Activated CD4-positive, CD25-positive, alpha-beta regulatory T cell (primary cell): ENCODE measurements around the gene SIPA1L3.
"Not testable (repeated sequence)": the region's sequence is repeated elsewhere in the genome, so short reads cannot be mapped to it uniquely, and the experiment has no call there.

Experiments
- DNase-seq, 4 experiments: peaks; one replicate each; lab custom pipeline; 2025; lab: John Stamatoyannopoulos, UW

Gene SIPA1L3

DNA sequence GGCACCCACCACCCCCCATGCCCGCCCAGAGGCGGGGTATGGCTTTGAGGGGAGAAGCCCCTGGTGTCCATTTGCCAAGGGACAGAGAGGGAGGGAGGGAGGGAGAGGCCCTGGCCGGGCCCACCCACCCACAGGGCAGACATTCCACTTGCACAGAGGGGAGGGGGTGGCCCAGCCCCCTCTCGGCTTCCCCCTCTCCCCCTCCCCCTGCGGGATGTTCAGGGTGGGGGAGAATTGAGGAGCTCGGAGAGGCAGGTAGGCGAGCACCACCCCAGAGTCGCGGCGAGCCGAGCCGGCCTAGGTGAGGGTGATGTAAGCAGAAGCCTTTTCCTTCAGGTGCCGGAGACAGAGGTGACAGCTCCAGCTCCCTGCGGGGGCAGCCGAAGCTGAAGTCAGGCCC is 304.8 kb downstream of the SIPA1L3 start:
- DNase-seq, result no peak

DNA sequence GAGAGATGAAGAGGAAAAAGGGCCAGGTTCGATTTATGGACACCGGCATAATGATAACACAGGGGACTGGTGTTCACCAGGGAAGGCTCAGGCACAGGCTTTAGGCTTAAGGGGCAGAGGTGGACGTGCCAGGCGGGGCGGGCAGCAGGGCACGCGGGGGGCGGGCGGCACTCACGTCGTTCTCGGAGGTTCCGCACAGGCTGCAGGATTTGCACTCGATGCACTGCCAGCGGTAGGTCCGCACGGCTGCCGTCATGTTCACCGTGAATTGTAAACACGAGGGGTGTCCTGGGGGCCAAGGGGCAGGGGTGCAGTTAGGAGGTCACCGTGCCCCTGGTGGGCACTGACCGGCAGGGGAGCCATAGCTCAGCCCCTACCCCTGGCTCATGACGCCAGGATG is 306.5 kb downstream of the SIPA1L3 start:
- no peak for DNase-seq

DNA sequence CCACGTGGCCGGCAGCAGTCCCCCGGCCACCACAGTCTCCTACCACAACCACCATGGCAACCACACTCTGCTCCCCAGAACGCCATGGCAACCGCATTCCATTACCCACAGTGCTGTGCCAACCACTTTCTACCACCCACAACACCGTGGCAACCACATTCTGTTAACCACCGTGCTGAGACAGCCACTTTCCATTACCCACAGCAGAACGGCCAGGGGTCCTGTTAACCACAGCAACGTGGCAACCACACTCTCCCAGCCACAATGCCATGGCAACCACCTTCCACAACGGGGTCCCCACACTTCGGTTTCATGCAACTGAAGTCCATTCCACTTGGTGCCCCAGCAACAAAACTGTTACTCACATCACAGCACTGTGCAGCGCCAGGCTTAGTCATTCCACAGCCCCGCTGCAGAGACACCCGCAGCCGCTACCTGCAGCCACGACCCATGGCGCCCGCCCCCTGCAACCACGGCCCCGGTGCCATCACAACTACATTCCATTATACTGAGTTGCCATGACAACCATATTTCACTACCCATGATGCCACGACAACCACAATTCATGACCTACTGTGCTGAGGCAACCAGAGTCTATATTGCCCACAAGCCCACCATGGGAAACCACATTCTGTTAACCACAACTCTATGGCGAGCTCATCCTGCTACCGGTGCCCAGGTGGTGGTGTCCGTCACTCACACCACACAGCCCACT is 307.1 kb downstream of the SIPA1L3 start:
- DNase-seq, result peak in 3 of 4 experiments; percentile 14 to 33 (median 14)

DNA sequence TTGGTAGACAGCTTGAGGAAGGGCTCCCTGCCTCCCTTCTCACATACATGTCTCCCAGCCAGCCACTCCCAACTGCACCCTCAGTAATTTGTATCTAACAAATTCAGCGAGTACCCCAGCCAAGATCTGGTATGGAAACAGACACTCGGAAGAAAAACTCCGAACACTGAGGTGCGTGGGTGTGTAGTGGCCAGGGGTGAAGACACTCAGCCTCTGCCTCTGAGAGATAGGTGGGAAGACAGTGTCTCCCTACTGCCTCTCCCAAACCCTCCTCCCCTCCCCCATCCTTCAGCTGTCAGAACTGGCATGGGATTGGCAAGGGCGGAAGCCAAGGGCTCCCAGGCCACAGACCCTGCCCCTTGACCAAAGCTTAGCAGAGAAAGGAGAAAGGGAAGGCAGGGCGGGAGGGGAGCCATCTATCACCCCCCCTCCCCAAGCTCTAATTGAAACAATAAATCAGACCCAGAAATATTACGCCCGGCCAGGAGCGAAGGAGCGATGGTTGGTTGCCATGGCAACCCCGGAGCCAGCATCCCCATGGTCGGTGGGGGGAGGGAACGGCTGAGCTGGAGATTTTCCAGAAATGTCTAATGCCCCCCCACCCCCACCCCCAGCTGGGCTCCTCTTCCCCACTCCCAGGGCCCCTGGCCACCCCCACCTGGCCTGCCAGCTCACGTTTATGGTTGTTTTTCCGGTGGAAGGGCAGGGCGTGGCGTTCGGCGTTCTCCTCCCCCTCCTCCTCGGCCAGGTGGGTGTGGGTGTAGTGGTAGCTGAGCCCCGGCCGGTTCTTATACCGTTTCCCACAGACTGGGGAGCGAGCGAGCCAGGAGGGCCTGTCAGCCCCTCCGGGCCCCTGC is 310.0 kb downstream of the SIPA1L3 start:
- no peak for DNase-seq

DNA sequence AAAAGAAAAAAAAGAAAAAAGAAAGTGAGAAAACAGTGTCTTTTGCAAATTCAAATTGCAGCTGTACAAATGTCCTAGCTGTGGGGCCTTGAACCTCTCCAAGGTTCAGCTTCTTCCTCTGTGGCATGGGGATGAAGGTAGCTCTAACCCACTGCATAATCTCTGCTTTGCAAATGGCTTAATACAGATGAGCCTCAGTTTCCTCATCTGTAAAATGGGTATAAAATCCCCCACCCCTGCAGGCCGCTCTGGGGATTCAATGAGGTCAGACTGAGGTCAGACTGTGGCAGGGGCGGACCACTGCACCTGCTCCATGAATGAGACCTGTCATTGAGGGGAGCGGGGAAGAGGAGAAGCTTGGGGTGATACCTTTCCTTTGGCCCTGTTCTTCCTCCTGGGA is 311.2 kb downstream of the SIPA1L3 start:
- no peak for DNase-seq

DNA sequence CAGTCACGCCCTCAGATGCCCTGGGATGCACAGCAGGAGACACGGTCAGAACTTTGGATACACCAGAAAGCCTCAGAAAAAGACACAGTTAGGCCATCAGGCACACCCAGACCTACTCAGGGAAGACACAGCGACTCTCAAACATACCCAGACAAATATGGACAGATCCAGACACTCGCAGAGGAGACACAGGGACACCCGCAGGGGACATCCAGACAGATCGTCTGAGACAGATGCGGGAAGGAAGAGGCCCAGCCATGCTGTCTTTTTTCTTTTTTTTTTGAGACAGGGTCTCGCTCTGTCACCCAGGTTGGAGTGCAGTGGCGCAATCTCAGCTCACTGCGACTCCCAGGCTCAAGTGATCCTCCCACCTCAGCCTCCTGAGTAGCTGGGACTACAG is 312.2 kb downstream of the SIPA1L3 start:
- DNase-seq, result no peak

DNA sequence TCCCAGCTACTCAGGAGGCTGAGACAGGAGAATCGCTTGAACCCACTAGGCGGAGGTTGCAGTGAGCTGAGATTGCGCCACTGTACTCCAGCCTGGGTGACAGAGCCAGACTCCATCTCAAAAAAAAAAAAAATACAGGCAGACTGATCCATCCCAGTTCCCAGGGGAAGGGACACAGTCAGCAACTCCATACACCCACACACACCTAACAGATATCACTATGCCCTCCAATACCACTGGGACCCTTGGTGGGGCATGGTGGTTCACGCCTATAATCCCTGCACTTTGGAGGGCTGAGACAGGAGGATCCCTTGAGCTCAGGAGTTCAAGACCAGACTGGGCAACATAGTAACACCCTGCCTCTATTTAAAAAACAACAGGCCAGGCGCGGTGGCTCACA is 314.4 kb downstream of the SIPA1L3 start:
- DNase-seq, result no peak

DNA sequence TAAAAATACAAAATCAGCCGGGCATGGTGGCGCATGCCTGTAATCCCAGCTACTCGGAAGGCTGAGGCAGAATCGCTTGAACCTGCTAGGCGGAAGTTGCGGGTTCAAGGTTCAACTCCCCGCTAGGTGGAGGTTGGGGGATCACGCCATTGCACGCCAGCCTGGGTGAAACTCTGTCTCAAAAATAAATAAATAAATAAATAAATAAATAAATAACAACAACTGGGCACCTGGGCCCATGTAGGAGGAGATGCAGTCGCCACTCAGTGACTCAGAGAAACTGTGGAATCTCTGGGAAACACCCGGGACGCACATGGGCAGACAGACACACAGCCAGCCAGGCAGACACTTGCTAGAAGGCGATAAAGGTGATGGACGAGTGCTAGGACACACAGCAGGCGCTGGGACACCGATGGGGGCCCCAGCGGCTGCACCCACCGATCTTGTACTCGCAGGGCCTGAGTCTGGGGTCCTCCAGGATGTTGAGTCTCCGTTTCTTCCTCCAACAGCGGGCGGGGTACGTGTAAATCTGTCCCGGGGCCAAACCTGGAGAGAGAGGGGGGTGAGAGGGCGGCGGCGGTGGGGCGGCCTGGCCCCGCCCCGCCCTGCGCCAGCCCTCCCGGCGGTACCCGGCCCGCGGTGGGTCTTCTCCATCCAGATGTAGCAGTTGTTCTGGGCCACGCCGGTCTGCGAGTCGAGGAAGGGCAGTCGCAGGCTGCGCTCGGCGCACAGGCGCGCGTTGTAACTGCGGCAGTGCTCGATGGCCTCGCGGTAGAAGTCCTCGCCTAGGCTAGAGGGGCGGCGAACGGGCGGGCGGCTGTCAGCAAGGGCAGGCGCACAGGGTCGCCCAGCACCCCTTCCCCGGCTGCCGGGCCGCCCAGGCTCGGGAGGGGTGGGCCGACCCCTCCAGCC is 315.2 kb downstream of the SIPA1L3 start:
- no peak for DNase-seq

DNA sequence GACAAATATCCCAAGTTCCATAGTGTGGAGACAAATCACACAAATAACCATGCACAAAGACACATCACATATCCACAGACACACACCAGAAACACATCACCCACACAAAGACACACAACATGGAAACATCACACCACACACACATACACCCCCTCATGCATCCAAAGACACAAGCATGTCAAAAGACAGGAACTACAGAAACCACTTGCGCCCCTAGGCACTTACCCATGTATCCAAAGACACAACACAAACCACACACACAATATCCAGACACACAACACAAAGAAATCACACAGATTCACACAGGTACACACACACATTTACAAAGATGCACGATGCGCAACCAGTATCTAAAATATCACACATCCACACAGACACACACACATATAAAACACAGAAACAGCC is 316.1 kb downstream of the SIPA1L3 start:
- no peak for DNase-seq

DNA sequence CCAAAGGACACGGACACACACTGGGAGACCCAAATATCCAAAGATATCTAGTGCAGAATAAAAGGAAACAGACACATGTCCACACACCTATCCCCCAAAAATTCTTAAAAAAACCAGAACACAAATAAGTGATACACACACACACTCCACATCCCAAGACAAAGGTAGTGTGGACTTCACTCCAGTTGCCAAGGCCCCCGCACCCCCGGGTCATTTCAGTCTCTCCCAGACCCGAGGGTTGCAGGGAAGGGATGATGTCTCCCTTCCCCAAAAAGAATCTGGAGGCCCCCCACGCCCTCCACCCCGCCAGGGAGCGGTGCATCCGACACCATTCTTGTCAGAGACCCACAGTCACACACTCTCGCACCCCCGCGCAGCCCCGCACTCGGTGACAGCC is 316.6 kb downstream of the SIPA1L3 start:
- DNase-seq, result no peak

DNA sequence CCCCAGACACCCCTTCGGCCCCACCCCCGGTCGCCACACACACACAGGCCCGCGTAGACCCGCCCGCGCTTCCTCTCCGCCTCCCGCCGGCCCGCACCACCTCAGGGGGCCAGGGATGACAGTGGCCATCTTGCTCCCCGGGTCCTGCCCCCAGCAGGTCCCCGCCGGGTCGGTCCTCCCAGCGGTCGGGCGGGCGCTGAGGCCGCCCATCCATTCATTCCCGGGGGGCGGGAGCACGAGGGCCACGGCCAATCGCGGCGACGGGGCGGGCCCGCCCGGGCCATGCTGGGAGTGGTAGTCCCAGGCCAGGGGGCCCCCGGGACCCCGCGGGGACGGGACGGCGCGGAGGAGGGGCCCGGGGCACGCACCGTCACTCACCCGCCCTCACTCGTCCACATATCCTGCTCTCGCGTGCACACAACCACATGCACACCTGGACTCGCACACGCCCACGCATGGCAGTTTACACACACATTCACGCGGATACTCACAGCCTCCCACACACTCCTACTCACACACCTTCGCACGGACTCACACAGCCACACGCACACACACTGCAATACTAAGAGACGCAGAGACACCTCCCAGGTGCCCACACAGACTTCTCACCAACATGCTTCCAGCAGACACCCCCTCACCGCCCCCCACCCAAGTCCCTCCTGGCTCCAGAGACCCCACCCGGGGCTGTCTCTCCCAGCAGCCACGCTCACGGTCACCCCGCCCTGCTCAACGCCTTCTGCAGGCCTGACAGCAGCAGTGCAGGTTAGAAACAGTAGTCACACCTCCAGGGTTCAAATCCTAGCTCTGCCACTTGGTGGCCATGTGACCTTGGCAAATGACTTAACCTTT is 317.2 kb downstream of the SIPA1L3 start, which contains the start of gene DPF1:
Gene DPF1, minus strand, starts transcription at position 209 of the 849 bp plus-strand sequence. Its CDS starts 80 bp downstream, at position 129.
- peak in 3 of 4 experiments; percentile 14 to 28 (median 20) for DNase-seq

DNA sequence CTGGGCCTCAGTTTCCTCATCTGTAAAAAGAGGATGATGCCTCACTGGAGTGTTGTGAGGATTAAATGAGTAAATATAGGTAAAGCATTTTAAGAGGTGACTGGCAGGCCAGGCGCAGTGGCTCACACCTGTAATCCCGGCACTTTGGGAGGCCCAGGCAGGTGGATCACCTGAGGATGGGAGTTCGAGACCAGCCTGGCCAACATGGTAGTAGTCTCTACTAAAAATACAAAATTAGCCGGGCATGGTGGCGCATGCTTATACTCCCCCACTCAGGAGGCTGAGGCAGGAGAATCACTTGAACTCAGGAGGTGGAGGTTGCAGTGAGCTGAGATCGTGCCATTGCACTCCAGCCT is 317.8 kb downstream of the SIPA1L3 start:
- DNase-seq, result not testable (repeated sequence)

DNA sequence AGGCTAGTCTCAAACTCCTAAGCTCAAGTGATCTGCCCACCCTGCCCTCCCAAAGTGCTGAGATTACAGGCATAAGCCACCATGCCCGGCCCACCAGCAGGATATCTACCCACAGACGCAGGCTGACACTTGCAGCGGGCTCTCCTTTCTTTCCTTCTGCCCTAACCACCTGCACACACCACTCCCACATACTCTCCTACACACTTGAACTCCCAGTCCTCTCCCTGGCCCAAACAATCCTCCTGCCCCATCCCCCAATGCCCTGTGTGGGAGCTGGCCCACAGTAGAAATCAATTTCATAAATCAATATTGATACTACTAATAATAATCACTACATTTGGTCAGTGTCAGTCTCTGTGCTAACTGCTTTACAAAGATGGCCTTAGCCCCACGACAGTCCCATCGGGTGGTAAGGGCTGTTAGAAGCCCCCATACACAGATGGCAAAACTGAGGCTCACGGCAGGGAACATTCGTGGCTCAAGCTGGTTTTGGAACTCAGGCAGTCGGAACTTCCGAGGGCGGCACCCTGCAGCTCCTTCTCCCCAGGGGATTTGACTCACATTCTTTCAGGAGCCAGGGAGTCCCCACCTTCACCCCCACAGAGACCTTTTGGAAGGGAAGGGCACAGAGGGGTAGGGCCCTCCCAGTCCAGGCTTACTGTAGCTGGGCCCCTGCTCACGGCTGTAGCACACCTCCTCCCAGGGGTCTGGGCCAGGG is 320.4 kb downstream of the SIPA1L3 start:
- no peak for DNase-seq

DNA sequence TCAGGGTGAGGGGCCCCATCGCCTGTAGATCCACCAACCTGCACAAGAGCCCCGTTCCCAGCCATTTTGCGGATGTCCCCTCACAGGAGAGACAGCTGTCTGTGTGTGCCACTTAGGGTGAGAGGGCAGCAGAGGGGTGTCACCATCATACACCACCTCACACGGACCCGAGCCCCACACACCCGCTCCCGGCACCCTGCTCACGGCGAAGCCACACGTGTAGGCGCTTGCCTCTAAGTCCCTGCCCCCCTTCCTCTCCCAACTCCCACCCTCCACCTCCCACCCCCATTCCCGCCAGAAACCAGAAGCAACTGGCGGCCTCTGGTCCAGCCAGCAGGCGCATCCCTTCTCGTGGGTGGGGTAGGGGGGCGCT is 321.0 kb downstream of the SIPA1L3 start:
- DNase-seq, result no peak

DNA sequence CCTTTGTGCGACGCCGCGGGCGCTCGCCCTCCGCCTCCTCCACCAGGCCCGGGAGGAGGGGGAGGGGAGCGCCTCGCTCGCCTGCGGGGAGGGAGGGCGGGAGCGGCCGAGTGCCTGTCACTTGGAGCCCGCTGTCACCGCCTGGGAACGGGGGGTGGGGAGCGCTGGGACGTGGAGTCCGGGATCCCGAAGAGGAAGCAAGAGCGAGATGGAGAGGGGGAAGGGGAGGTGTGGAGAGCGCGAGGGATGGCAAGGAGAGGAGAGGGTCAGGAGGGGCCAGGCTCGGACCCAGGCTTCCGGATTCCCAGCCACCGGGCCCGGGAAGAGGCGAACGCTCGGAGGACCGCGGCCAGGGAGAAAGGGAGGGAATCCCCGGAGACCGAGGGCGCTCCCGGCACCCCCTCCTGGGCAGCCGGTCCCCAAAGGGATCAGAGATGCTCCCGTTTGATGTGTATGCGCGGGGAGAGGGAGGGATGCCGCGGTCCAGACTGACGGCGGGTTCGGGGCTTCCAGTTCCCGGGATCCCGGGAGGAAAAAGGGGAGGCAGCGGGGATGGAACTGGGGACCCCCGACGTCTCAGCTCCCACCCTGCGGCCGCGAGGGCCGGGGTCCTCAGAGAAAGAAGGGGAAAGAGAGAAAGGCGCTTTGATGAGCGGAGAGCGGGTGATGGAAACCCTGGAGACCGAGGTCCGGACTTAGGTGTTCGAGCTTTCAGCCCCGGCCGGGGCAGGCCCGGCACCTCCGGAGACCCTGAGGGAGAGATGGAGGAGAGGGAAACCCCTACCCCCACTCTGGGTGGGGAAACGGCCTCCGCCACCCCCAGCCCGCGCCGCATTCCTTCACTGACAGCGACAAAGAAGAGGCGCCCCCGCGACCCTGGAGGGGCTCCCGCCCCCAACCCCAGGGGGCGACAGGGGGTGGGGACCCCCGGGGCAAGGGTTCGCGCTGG is 321.8 kb downstream of the SIPA1L3 start:
- no peak for DNase-seq

DNA sequence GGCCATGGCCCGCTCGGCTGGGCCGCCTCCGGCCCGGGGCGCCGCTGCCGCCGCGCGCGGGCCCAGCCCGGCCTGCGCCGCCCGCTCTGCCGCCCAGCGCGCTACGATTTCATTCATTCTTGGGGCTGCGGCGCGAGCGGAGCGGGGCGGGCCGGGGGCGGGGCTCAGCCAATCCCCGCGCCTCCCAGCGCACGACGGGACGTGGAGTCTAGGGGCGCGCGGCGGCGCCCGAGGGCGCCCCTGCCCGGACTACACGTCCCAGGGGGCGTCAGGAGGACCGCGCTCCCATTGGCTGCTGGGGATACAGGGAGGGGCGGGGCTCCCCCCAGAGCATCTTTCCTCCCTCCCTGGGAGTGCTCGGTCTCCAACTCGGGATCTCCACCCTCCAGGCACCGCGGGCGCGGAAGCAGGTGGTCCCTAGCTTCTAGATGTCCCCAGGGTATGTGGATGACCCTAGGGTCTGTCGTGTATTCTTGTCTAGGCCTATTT is 322.6 kb downstream of the SIPA1L3 start:
- DNase-seq, result peak in 3 of 4 experiments; percentile 18 to 27 (median 26)

DNA sequence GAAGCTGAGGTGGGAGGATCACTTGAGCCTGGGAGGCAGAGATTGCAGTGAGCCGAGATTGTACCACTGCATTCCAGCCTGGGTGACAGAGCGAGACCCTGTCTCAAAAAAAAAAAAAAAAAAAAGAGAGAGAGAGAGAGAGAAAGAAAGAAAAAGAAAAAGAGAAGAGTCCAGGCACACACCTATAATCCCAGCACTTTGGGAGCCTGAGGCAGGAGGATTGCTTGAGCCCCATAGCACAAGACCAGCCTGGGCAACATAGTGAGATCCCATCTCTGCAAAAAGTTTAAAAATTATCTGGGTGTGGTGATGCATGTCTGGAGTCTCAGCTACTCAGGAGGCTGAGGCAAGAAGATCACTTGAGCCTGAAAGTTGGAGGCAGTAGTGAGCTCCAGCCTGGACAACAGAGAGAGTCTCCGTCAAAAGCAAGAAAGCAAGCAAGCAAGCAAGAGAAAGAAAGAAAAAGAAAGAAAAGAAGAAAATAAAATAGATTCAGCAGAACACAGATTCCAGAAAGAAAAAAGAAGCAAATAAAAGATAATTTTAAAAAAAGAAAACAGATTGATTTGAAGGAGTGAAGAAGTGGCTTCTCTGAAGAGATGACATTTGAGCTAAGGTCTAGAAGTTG is 323.6 kb downstream of the SIPA1L3 start:
- not testable (repeated sequence) for DNase-seq

DNA sequence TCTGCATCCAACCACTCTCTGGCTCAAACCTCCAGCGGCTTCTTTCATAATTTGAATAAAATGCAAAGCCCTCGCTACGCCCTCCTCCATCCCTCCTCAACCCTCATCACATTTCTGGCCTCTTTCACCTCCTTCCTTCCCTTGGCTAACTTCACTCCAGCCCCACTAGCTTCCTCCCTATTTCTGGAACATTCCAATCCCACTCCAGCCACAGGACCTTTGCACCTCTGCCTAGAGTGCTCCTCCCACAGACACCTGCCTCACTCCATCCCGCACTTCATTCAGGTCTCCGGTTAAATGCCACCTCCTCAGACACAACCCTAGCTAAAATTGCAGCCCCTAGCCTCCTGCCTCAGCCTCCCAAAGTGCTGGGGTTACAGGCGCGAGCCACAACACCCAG is 324.9 kb downstream of the SIPA1L3 start:
- no peak for DNase-seq

DNA sequence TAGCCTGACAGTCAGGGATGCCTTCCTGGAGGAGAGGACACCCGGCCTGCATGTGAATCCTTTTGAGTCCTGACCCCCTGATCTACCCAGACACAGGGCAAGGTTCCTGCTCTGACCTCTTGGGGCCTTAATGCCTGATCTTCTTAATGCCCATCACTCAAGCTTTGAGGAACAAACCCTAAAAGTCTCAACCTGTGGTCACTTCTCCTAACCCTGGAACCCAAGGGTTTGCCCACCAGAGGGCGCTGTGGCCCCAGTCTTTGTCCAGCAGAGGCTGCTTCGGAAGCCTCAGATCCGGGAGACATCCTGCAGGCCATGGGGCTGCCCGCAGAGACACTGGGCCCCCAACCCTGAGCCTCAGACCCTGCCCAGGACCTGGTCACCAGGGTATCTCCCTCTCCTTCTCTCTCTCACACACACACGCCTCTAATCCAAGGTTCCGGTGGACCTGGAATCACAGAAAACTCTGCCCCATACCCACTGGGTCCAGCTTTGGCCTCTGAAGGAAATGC is 326.8 kb downstream of the SIPA1L3 start:
- peak; percentile 41 to 70 (median 56) for DNase-seq
